Measurements from ENCODE around the gene CPNE1.

Gene CPNE1

DNA sequence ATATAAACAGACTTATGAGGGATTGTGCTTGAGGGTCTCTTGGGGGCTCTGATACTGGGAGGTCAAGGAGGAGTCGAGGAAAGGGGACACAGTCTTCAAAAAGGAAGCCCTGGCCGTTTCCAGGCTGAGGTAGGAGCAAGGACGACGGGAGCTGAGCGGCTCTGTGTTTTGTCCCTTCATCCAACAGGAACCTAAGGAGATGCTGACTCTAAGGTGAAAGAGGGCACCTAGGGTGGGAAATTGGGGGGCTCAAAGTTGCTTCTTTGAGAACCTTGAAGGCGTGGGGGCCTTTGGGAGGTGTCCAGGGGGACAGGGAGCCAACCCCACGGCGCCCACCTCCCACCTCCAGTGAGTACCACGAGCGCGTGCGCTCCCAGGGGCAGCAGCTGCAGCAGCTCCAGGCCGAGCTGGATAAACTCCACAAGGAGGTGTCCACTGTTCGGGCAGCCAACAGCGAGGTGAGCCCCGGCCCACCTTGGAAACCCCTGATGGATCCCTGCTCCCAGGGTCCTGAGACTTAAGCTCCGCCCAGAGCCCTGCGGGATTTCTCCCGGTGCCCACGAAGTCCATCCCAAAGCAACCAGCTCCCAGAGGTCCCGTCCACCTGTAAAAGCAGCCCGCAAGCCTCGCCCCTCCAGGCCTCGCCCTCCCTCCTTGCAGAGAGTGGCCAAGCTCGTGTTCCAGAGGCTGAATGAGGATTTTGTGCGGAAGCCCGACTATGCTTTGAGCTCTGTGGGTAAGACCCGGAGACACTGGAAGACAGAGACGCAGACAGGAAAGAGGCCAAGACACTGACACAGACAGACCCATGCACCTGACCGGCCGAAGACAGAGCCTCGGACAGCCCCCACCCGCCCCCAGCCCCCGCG lies 46.2 kb downstream of the CPNE1 start:
- no peak for DNase-seq

- DNase-seq, result peak in 2 of 4 experiments; percentile 14 to 27
These were observed 47.1 kb downstream of the CPNE1 start for GRCh38 chr20:35617397-35618262.

GRCh38 chr20:35616465-35617396 lies 48.0 kb downstream of the CPNE1 start:
- peak in 1 of 4 experiments; percentile 39 for DNase-seq

DNA sequence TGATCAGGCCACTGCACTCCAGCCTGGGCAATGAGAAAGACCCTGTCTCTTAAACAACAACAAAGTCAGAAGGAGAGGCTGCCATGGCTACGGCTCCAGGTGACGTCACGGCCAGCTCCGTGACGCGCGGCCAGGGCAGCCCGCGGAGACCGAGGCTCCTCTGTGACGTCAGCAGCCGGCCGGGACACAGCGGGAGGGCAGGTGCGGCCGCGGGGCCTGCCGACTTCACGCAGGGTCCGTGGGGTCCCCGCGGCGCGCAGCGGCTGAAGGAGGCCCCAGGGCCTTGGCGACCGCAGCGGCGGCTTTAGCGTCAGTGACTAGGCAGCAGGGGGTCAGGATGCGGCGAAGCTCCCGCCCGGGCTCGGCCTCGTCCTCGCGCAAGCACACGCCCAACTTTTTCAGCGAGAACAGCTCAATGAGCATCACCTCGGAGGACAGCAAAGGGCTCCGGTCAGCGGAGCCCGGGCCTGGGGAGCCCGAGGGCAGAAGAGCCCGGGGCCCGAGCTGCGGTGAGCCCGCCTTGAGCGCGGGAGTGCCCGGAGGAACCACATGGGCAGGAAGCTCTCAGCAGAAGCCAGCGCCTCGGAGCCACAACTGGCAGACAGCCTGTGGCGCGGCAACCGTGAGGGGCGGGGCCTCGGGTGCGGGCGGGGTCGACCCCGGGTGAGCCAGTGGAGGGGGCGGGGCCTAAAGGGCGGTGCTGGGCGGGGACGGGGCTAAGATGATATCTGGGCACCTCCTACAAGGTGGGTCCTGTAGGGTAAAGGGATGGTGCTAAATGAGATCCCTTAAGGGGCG lies 48.8 kb downstream of the CPNE1 start, which contains the start of gene SPAG4:
TSS of gene SPAG4 (plus strand) at position 163 of the 798 bp plus-strand sequence. CDS start at position 338, 175 bp downstream.
- DNase-seq, result peak; percentile 94 to 100 (median 99)

GRCh38 chr20:35611482-35611881 lies 53.2 kb downstream of the CPNE1 start:
- no peak for DNase-seq

DNA sequence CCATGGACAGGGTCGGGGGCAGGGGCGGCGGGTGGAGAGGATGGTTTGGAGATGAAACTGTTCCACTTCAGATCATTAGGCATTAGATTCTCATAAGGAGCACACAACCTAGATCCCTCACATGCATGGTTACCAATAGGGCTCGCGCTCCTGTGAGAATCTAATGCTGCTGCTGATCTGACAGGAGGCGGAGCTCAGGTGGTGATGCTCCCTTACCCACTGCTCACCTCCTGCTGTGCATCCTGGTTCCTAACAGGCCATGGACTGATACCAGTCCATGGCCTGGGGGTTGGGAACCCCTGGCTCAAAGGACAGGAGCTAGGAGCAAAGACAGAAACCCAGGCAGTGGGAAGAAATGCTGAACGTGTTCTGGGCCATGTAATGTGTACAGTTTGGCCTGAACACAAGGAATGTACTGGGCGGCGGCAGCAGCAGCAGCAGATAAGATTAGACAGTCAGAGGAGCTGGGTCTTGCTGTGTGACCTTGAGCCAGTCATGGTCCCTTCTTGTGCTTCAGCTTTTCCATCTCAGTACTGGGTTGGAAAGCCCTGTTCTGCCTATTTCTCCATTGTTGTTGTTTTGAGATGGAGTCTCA lies 53.8 kb downstream of the CPNE1 start:
- DNase-seq, result no peak

- no peak for DNase-seq
These were observed 57.5 kb downstream of the CPNE1 start for GRCh38 chr20:35607003-35607735.

DNA sequence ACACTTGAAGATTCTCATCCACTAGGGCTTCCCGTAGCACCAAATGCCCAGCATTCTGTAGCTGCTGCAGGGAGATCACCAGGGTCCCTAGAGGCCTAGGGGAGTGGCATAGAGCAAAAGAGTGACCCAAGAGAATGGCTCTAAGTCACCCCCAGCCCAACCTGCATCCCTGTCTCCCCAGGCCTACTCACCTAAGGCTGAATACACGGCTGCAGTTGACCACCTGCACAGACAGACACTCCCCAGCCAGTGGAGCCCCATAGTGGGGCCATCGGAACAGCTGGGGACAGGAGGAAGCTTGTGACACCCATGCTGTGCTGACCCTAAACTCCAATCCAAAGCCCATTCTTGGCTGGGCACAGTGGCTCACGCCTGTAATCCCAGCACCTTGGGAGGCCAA lies 58.6 kb downstream of the CPNE1 start:
- DNase-seq, result no peak

DNA sequence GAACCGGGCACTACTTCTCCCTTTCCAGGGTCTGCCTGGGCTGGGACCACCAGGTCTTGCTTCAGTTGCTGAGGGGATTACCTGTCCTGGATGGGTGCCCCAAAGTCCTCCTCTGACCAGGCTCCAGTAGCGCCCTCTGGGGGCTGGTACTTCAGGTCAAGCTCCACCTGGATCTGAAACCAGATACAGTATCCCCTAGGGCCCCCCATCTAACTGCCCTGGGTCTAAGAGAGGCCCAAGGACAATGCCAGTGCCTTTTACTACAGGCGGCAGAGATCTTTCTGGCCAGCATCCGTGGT lies 60.3 kb downstream of the CPNE1 start:
- DNase-seq, result no peak

DNA sequence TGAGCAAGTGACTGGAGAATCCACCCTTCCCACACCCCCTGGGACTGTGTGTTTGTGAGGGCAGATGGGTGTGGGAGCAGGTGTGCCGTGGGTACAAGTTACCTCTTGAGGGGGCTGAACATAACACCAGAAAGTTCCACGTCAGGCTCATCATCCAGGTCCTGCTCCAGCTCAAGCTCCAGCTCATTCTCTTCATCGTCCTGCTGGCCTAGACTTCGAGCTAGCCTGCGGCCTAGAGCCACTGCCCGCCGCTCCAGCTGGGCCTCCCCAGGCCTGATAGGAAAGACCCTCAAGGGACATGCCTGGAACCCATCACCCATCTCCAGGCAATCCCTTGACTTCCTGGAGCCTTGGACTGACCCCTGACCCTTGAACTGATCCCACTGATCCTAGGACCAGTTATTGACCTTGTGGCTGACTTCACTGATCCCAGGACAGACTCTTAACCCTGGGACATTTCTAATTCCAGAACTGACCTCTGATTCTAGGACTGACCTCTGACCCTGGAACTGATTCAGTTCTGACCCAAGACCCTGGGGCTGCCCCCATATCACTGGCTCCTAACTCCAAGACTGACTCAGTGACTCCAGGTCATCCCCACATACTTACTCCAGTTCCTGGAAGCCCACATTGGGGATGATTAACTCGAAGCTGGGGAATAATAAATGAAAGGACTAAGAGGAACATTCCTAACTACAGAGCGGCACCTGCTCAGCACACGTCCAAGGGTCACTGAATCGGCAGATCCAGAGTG lies 60.8 kb downstream of the CPNE1 start:
- no peak for DNase-seq

- no peak for DNase-seq
These were observed 61.7 kb downstream of the CPNE1 start for GRCh38 chr20:35602851-35603495.

DNA sequence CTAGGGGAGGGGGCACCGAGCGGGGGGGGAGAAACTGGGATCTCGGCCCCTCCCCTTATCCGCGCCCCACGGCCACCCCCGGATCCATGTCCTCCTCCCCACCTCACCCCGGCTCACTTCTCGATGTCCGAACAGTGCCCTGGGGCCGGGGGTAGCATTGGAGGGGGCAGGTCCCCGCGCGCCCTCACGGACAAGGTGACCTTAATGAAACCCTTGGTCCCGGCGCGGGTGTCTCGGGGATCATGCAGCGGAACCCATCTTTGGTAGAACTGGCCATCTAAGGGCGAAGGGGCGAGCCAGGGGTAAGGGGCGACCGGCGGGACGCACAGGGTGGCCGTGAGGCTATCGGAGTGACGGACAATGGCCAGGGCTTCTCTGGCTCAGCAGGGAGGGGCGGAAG lies 62.7 kb downstream of the CPNE1 start:
- no peak for DNase-seq

DNA sequence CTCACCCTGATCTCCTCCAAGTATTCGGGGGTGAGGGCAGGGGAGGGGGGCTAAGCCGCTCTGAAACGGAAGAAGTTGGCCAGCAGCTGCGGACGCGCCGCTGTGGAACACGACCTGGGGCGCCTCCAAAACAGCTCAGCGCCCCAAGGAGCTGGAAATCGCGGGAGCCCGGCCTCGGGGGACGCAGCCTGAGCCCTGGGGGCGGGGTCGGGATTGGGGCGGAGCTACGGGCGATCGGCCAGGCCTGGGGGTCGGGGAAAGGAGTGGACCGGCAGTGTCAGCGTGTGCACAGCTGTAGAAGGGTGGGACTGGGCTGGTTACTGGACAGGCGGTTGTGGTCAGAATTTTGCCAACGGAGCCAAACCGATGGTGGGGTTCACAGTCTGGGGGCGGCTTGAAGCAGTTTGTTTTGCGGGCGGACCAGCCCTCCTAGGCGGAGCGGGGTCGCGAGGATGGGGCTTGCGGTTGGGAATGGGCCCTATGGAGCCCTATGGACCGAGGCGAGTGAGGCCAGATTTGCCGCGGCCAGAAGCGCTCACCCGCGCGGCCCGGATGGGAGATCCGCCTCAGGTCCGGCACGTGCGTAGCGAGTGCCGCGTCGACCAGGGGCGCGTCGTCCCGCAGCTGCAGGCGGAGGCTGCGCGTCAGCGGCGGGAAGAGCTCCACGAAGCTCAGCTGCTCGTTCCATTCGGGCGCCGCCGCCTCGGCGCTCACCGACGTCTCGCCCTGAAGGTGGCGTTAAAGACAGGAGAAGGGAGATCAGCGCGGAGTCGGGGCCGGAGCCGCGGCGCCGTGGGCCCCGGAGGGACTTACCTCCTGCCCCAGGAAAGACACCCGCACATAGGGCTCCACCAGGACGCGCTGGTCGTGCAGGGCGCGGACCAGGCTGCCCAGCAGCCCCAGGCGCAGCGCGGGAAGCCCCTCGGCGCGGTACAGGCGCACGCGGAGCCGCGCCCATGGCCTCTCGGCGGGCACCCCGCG lies 63.4 kb downstream of the CPNE1 start:
- DNase-seq, result peak; percentile 34 to 74 (median 48)

GRCh38 chr20:35600176-35600992 lies 64.3 kb downstream of the CPNE1 start:
- no peak for DNase-seq

DNA sequence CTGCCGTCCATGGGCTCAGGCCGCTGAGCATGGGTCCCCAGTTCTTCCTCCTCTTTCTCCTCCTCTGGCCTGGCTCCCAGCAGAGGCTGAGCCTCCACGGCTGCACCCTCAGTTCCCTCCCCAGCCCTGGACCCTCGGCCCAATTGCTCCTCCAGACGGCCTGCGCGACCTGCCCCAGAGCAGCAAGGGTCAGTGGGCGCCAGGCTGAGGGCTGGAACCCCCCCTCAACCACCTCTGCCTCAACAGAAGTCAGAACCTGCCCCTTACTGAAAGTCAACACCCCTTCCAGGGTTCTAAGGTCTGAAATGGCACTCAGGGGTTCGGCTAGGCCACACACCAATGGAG lies 65.0 kb downstream of the CPNE1 start:
- DNase-seq, result no peak

- DNase-seq, result no peak
These were observed 65.6 kb downstream of the CPNE1 start for GRCh38 chr20:35598899-35599775.
